ENCODE results near the gene C3orf22. TPM values are rescaled to one million over a fixed set of nuclear protein-coding genes. Genes with fewer than 3 reads are reported as not detected.

C3orf22 gene
- polyA plus RNA-seq, 1 donor (not counting 4 experiments of a cell fraction or from before 2014, with no cell fraction given) = not detected

GRCh38 chr3:126606001-126606400 lies 47.3 kb upstream of the C3orf22 start:
- Histone ChIP-seq H3K36me3 (ENCODE audit: control insufficient read depth in 2 of 2, extremely low read depth in 1 of 2, insufficient read depth in 2 of 2, low read length in 2 of 2) (peaks cover 10 to 14% of the 10 kb centered on the region in 2 experiments), H3K79me2 (ENCODE audit: control insufficient read depth, insufficient read depth, low read length) (no peaks in the 10 kb centered on the region), H3K4me1 (ENCODE audit: control insufficient read depth, extremely low read depth, insufficient read depth, low read length) (peaks cover 5% of the 10 kb centered on the region), H3K9me1 (ENCODE audit: control insufficient read depth, extremely low read depth, insufficient read depth, low read length) (no peaks in the 10 kb centered on the region), H3K27me3 (ENCODE audit: control insufficient read depth, extremely low read depth, insufficient read depth, low read length) (no peaks in the 10 kb centered on the region), H3K4me3 (ENCODE audit: control insufficient read depth in 2 of 3, extremely low read depth in 1 of 3, insufficient read depth in 2 of 3, low read depth in 1 of 3, low read length in 3 of 3) (no peak overlapping the region), H3K9me3 (ENCODE audit: control insufficient read depth, low read depth, low read length) (no peaks in the 10 kb centered on the region), H4K20me1 (ENCODE audit: control insufficient read depth, extremely low read depth, insufficient read depth, low read length) (no peaks in the 10 kb centered on the region), H3K4me2 (ENCODE audit: control insufficient read depth, extremely low read depth, insufficient read depth, low read depth, low read length) (no peak overlapping the region), H3K27ac (ENCODE audit: control insufficient read depth, insufficient read depth, low read length) (no peak overlapping the region), H3K9ac (ENCODE audit: control insufficient read depth, extremely low read depth, insufficient read depth, low read length) (no peak overlapping the region), H2AFZ (ENCODE audit: control insufficient read depth, low read length) (no peak overlapping the region)
- dilution Hi-C loops (cut with MboI; ENCODE audit: extremely low pct_ligation_motif_present, low sequenced_read_pairs) = no loop called here
- no peak for DNase-seq (ENCODE audit: low read depth, low spot score)
- TF ChIP-seq CTCF (optimal IDR thresholded peaks at IDR 0.05 in 1 of 3, IDR thresholded peaks at IDR 0.05 in 1 of 3, conservative IDR thresholded peaks at IDR 0.05 in 1 of 3; ENCODE audit: extremely low read depth in 1 of 3, insufficient read depth in 2 of 3, low read length in 3 of 3) = no peak
- TF ChIP-seq EZH2 (IDR thresholded peaks at IDR 0.05; ENCODE audit: low read length) = no peak
- no peak for FAIRE-seq

GRCh38 chr3:126604691-126605090 lies 46.0 kb upstream of the C3orf22 start:
- TF ChIP-seq EZH2 (IDR thresholded peaks at IDR 0.05; ENCODE audit: low read length) (no peak), CTCF (optimal IDR thresholded peaks at IDR 0.05 in 1 of 3, IDR thresholded peaks at IDR 0.05 in 1 of 3, conservative IDR thresholded peaks at IDR 0.05 in 1 of 3; ENCODE audit: extremely low read depth in 1 of 3, insufficient read depth in 2 of 3, low read length in 3 of 3) (no peak)
- Histone ChIP-seq H2AFZ (ENCODE audit: control insufficient read depth, low read length) (no peak overlapping the region), H3K9me1 (ENCODE audit: control insufficient read depth, extremely low read depth, insufficient read depth, low read length) (no peaks in the 10 kb centered on the region), H3K27ac (ENCODE audit: control insufficient read depth, insufficient read depth, low read length) (no peak overlapping the region), H4K20me1 (ENCODE audit: control insufficient read depth, extremely low read depth, insufficient read depth, low read length) (no peaks in the 10 kb centered on the region), H3K79me2 (ENCODE audit: control insufficient read depth, insufficient read depth, low read length) (no peaks in the 10 kb centered on the region), H3K4me1 (ENCODE audit: control insufficient read depth, extremely low read depth, insufficient read depth, low read length) (peaks cover 5% of the 10 kb centered on the region), H3K4me2 (ENCODE audit: control insufficient read depth, extremely low read depth, insufficient read depth, low read depth, low read length) (no peak overlapping the region), H3K36me3 (ENCODE audit: control insufficient read depth in 2 of 2, extremely low read depth in 1 of 2, insufficient read depth in 2 of 2, low read length in 2 of 2) (peaks cover 4 to 14% of the 10 kb centered on the region in 2 experiments), H3K9ac (ENCODE audit: control insufficient read depth, extremely low read depth, insufficient read depth, low read length) (no peak overlapping the region), H3K4me3 (ENCODE audit: control insufficient read depth in 2 of 3, extremely low read depth in 1 of 3, insufficient read depth in 2 of 3, low read depth in 1 of 3, low read length in 3 of 3) (no peak overlapping the region), H3K9me3 (ENCODE audit: control insufficient read depth, low read depth, low read length) (no peaks in the 10 kb centered on the region), H3K27me3 (ENCODE audit: control insufficient read depth, extremely low read depth, insufficient read depth, low read length) (no peaks in the 10 kb centered on the region)
- DNase-seq (ENCODE audit: low read depth, low spot score) = no peak
- dilution Hi-C loops (cut with MboI; ENCODE audit: extremely low pct_ligation_motif_present, low sequenced_read_pairs) = no loop called here
- FAIRE-seq = no peak
